GM23248 (cell line): ENCODE measurements around the gene RNF10. TPM values are rescaled to one million over a fixed set of nuclear protein-coding genes. Genes with fewer than 3 reads are reported as not detected.
"Not testable (repeated sequence)": the region's sequence is repeated elsewhere in the genome, so short reads cannot be mapped to it uniquely, and the experiment has no call there.

Experiments
- DNase-seq: peaks from one replicate; pipeline ENCODE4 v3.0.0-alpha.2; 2015
- H2AFZ ChIP-seq: fragments of 200-600 bp; sonication (generic); 2 replicates; pipeline ENCODE4 v1.6.1; 2016; ENCODE audit warnings: antibody characterized with exemption
- H3F3A ChIP-seq: fragments of 200-600 bp; sonication (generic); 2 replicates; pipeline ENCODE4 v1.6.1; 2016; ENCODE audit warnings: mild to moderate bottlenecking, antibody characterized with exemption, mixed run types; ENCODE audit not compliant: insufficient read depth
- H3K27ac ChIP-seq: fragments of 200-600 bp; sonication (generic); 2 replicates; pipeline ENCODE4 v1.5.1; 2016; ENCODE audit warnings: mild to moderate bottlenecking
- H3K27me3 ChIP-seq: fragments of 200-600 bp; sonication (generic); replicated peaks from 2 replicates; pipeline ENCODE4 v1.6.1; 2016; ENCODE audit warnings: mild to moderate bottlenecking; ENCODE audit not compliant: insufficient read depth
- H3K36me3 ChIP-seq: fragments of 200-600 bp; sonication (generic); 2 replicates; pipeline ENCODE4 v1.6.1; 2016; ENCODE audit warnings: low read depth, mild to moderate bottlenecking
- H3K4me1 ChIP-seq: fragments of 200-600 bp; sonication (generic); 2 replicates; pipeline ENCODE4 v1.6.1; 2016; ENCODE audit warnings: mild to moderate bottlenecking; ENCODE audit not compliant: insufficient read depth
- H3K4me2 ChIP-seq: fragments of 200-600 bp; sonication (generic); one replicate; pipeline ENCODE4 v1.6.1; 2016; ENCODE audit warnings: mild to moderate bottlenecking; ENCODE audit not compliant: unreplicated experiment
- H3K4me3 ChIP-seq: fragments of 200-600 bp; sonication (generic); 2 replicates; pipeline ENCODE4 v1.5.1; 2016; ENCODE audit warnings: mild to moderate bottlenecking
- H3K79me2 ChIP-seq: fragments of 200-600 bp; sonication (generic); 2 replicates; pipeline ENCODE4 v1.6.1; 2016; ENCODE audit warnings: mild to moderate bottlenecking; ENCODE audit not compliant: insufficient read depth
- H3K9ac ChIP-seq: fragments of 200-600 bp; sonication (generic); 2 replicates; pipeline ENCODE4 v1.6.1; 2016; ENCODE audit warnings: mild to moderate bottlenecking
- H3K9me2 ChIP-seq: fragments of 200-600 bp; sonication (generic); 2 replicates; pipeline ENCODE4 v1.6.1; 2016; ENCODE audit warnings: mixed run types, mild to moderate bottlenecking, moderate library complexity; ENCODE audit not compliant: insufficient read depth
- H3K9me3 ChIP-seq: fragments of 200-600 bp; sonication (generic); one replicate; pipeline ENCODE4 v1.6.1; 2017; ENCODE audit warnings: low read depth
- H4K20me1 ChIP-seq: fragments of 200-600 bp; sonication (generic); 2 replicates; pipeline ENCODE4 v1.6.0; 2016; ENCODE audit not compliant: insufficient read depth
- EZH2 ChIP-seq: fragments of 200-600 bp; sonication (generic); IDR thresholded peaks from 2 replicates; pipeline ENCODE4 v1.6.1; 2018; ENCODE audit warnings: antibody characterized with exemption, mild to moderate bottlenecking; ENCODE audit not compliant: insufficient read depth, poor library complexity, severe bottlenecking
- EZH2phosphoT487 ChIP-seq: fragments of 200-600 bp; sonication (generic); IDR thresholded peaks from 2 replicates; pipeline ENCODE4 v1.6.1; 2018; ENCODE audit warnings: antibody characterized with exemption, moderate library complexity, mild to moderate bottlenecking, low read depth; ENCODE audit not compliant: insufficient read depth
- WGBS, 2 experiments: methylation state at CpG; one replicate each; pipeline ENCODE4 v1.1.6; 2015 to 2017; ENCODE audit warnings: low lambda C conversion rate in 2 of 2, low coverage in 1 of 2; ENCODE audit errors: missing lambda C conversion rate in 2 of 2; 5-methylcytosine and 5-hydroxymethylcytosine counted together
- in situ Hi-C: fragments of 300-500 bp; cut with MboI; formaldehyde crosslinking; loops from 2 replicates; pipeline ENCODE4 v1.15.0; 2020
- polyA plus RNA-seq: library from polyadenylated mRNA; unstranded; fragments of >200 nt; fragmentation: Nextera tagmentation; extraction: Ambion mirVana; gene quantifications from 2 replicates; pipeline ENCODE4 v1.2.1, GENCODE V29; 2016
- total RNA-seq: library from RNA; depleted of rRNA; stranded (reverse); fragments of >200 nt; shearing (Covaris generic); gene quantifications from 2 replicates; pipeline ENCODE4 v1.2.3, GENCODE V29; 2014; rRNA removed

RNF10 gene
- total RNA-seq = 52.6 and 69.3 TPM in 2 replicates
- 114 and 130 TPM in 2 replicates for polyA plus RNA-seq

DNA sequence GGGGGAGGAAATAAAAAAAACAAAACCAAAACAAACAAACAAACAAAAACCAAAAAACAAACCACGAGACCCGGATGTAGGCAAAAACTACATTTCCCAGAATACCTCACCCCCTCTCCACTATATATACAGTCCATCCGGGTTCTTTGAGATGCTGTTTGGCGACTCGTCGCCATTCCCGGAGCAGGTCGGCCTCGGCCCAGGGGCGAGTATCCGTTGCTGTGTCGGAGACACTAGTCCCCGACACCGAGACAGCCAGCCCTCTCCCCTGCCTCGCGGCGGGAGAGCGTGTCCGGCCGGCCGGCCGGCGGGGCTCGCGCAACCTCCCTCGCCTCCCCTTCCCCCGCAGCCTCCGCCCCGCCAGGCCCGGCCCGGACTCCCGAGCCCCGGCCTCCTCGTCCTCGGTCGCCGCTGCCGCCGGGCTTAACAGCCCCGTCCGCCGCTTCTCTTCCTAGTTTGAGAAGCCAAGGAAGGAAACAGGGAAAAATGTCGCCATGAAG, at the start of gene RNF10:
Gene RNF10, plus strand, starts transcription at position 154 of the 500 bp plus-strand sequence. CDS start 456 bp downstream, outside the sequence.
- Histone ChIP-seq H3K36me3 (no peaks in the 10 kb centered on the region), H3K4me3 (peak within 1 kb of the TSS; percentile 89), H3K27me3 (no peaks in the 10 kb centered on the region), H2AFZ (peak within 1 kb of the TSS; percentile 73), H3K9ac (peak within 1 kb of the TSS; percentile 91), H3K9me2 (no peaks in the 10 kb centered on the region), H4K20me1 (peaks cover 36% of the 10 kb centered on the region), H3K79me2 (peaks cover 51% of the 10 kb centered on the region), H3K4me1 (peaks cover 38% of the 10 kb centered on the region), H3K9me3 (no peaks in the 10 kb centered on the region), H3F3A (peaks cover 36% of the 10 kb centered on the region), H3K27ac (peak within 1 kb of the TSS; percentile 39), H3K4me2 (peak within 1 kb of the TSS; percentile 99)
- DNase-seq = peak; percentile 89
- in situ Hi-C loops = no loop called here
- 0 to 3% methylated on average over 14 to 43 of the region's 43 CpGs for WGBS, 2 experiments
- no peak for TF ChIP-seq EZH2phosphoT487
- no peak for TF ChIP-seq EZH2

DNA sequence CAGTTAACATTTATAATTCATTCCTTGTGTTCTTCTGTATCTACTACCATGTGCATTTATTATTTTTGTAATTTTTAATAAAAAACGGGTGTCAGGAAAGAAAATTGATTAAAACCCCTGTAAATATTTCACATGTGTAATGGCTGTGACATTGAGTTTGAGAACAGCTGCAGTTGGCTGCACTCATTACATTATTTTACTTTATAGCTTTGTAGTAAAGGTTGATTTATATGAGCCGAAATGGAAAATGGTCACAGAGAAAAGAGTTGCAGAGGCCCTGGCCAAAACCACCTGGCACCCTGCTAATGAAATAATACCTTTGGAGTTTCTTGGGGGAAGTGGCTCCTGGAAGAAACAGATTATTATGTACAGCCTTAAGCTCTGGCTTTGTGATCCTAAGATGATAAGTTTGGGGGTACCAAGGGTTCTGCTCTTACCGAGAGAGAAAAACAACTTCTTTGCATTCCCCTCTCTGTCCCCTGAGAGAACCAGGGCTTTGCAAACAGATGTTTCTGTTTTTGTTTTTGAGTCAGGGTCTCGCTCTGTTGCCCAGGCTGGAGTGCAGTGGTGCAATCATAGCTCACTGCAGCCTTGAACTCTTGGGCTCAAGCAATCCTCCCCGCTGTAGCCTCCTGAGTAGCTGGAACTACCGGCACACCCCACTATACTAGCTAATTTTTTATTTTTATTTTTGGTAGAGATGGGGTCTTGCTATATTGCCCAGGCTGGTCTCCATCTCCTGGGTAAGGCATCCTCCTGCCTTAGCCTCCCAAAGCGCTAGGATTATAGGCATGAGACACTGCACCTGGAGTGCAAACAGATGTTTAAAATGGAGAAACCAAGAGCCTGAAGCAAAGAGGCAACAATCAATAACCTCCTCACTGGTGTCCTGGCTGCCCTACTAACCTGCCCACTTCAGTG, 47.9 kb upstream of the RNF10 start:
- no peaks in the 10 kb centered on the region; the same call in 1 of the 2 replicates for H3K79me2 ChIP-seq
- in situ Hi-C loops = no loop called here
- no peaks in the 10 kb centered on the region for H3K9me2 ChIP-seq
- no peak overlapping the region for H3K4me3 ChIP-seq
- no peaks in the 10 kb centered on the region for H3K9me3 ChIP-seq
- no peak overlapping the region for H3K9ac ChIP-seq
- no peaks in the 10 kb centered on the region for H3K27me3 ChIP-seq
- no peak for DNase-seq
- no peaks in the 10 kb centered on the region for H3K4me1 ChIP-seq
- no peaks in the 10 kb centered on the region for H3F3A ChIP-seq
- H2AFZ ChIP-seq = no peak overlapping the region
- no peak overlapping the region for H3K4me2 ChIP-seq
- H3K27ac ChIP-seq = no peak overlapping the region
- H4K20me1 ChIP-seq = no peaks in the 10 kb centered on the region
- TF ChIP-seq EZH2phosphoT487 (no peak), EZH2 (no peak)
- 81 to 83% methylated on average over 7 of the region's 7 CpGs for WGBS, 2 experiments
- H3K36me3 ChIP-seq = no peaks in the 10 kb centered on the region

DNA sequence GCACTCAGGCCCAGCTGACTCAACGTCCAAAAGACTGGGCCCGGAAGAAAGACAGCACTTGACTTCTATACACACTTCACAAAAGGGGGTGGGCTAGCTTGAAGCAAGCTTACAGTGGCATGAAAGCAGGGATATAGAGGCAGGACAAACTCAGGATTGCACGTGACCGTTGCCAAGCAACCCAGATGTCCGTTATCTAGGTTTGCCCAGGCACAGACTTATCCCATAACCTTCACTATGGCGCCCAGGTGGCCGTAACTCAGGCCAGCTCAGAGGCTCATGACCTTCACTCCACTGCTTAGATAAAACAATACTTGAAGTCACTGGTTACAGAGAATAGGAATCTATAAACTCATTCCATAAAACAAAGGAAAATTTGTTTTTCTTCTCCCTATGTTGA, 46.6 kb upstream of the RNF10 start:
- H3K4me3 ChIP-seq, H2AFZ ChIP-seq, H3K36me3 ChIP-seq, in situ Hi-C loops, H3K4me1 ChIP-seq, H3K27ac ChIP-seq, H3K9ac ChIP-seq, H3K79me2 ChIP-seq, H3K9me2 ChIP-seq, H3K9me3 ChIP-seq, H3K27me3 ChIP-seq, DNase-seq, H3K4me2 ChIP-seq, H3F3A ChIP-seq, H4K20me1 ChIP-seq: not testable (repeated sequence)
- WGBS, 2 experiments = 90 to 92% methylated on average over 7 of the region's 7 CpGs

DNA sequence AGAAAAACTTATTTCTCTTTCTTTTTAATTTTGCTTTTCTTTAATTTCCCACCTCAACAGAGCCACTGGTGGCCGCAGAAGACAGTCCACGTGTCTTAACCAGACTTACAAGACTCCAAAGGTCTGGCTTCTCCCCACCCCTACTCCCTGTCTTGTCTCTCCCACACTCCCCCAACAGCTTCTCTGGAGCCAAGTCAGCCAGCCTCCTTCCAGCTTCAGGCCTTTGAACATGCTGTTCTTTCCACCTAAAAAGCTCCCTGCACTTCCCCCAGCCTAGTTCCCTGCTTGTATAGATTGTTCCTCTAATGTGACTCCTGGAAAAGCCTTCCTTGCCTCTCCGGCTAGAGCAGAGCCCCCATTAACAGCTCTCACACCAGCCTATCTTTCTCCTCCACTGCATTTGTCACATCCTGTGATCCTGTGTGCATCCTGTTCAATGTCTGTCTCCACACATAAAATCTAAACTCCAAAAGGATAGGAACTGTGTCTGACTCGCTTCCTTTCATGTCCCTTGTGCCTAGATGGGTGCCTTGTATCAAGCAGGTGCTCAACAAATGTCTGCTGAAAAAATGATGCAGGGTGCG, 46.0 kb upstream of the RNF10 start:
- Histone ChIP-seq H3K4me1 (no peaks in the 10 kb centered on the region), H3K9me2 (no peaks in the 10 kb centered on the region), H3K36me3 (no peaks in the 10 kb centered on the region), H3K27me3 (no peaks in the 10 kb centered on the region), H3K79me2 (no peaks in the 10 kb centered on the region), H3K9me3 (no peaks in the 10 kb centered on the region), H3K27ac (no peak overlapping the region), H2AFZ (no peak overlapping the region), H3K4me2 (no peak overlapping the region), H4K20me1 (no peaks in the 10 kb centered on the region), H3K9ac (no peak overlapping the region), H3F3A (no peaks in the 10 kb centered on the region), H3K4me3 (no peak overlapping the region)
- 74% methylated on average over 5 of the region's 5 CpGs for WGBS, 2 experiments
- TF ChIP-seq EZH2phosphoT487 (no peak), EZH2 (no peak)
- in situ Hi-C loops = no loop called here
- no peak for DNase-seq
